PC-3 (cell line): ENCODE measurements around the gene TBC1D5. TPM values are rescaled to one million over a fixed set of nuclear protein-coding genes. Genes with fewer than 3 reads are reported as not detected.

Experiments used
- ATAC-seq: fragments of 200-7000 bp; cut with Tn5 transposase; 2 replicates; pipeline ENCODE4 v1.9.1; 2020; ENCODE audit warnings: mild to moderate bottlenecking, moderate library complexity
- BruUV-seq: library from RNA; stranded (reverse); fragments of 400-500 nt; replicated peaks from 2 replicates; lab custom pipeline; 2021; lab: Mats Ljungman, UMichigan
- CTCF ChIA-PET: fragments of 300-600 bp; sonication (Branson Sonifier 250); formaldehyde crosslinking; loops from one replicate; lab custom pipeline; 2022; ENCODE audit warnings: antibody characterized with exemption; lab: Charles Lee
- POLR2A ChIA-PET: fragments of 300-600 bp; sonication (Branson Sonifier 250); formaldehyde crosslinking; loops from one replicate; lab custom pipeline; 2022; ENCODE audit warnings: antibody characterized with exemption; ENCODE audit not compliant: unreplicated experiment; lab: Charles Lee
- DNase-seq: peaks from one replicate; pipeline ENCODE4 v3.0.0-alpha.2; 2015
- H2AFZ ChIP-seq: fragments of 300-600 bp; sonication (generic); 2 replicates; pipeline ENCODE4 v1.6.0; 2016; ENCODE audit warnings: antibody characterized with exemption, low read length
- H3F3A ChIP-seq: fragments of 300-600 bp; sonication (generic); one replicate; pipeline ENCODE4 v1.6.0; 2017; ENCODE audit warnings: antibody characterized with exemption, low read length, control low read depth, mild to moderate bottlenecking; ENCODE audit not compliant: unreplicated experiment
- H3K27ac ChIP-seq: fragments of 300-600 bp; sonication (generic); 2 replicates; pipeline ENCODE4 v1.5.1; 2016; ENCODE audit warnings: mild to moderate bottlenecking, low read length
- H3K27me3 ChIP-seq: fragments of 300-600 bp; sonication (generic); 2 replicates; pipeline ENCODE4 v1.6.1; 2016; ENCODE audit warnings: low read length, mixed read lengths
- H3K36me3 ChIP-seq: fragments of 300-600 bp; sonication (generic); 2 replicates; pipeline ENCODE4 v1.6.1; 2016; ENCODE audit warnings: low read depth, mixed run types, low read length, mixed read lengths
- H3K4me1 ChIP-seq: fragments of 300-600 bp; sonication (generic); 2 replicates; pipeline ENCODE4 v1.5.1; 2016; ENCODE audit warnings: low read length; ENCODE audit not compliant: insufficient read depth
- H3K4me2 ChIP-seq: fragments of 300-600 bp; sonication (generic); 2 replicates; pipeline ENCODE4 v1.6.0; 2016; ENCODE audit warnings: low read length
- H3K4me3 ChIP-seq: fragments of 300-600 bp; sonication (generic); 2 replicates; pipeline ENCODE4 v1.5.1; 2016; ENCODE audit warnings: mild to moderate bottlenecking, low read length, mixed read lengths
- H3K79me2 ChIP-seq: fragments of 300-600 bp; sonication (generic); 2 replicates; pipeline ENCODE4 v1.6.1; 2017; ENCODE audit warnings: low read length, mixed read lengths
- H3K9ac ChIP-seq: fragments of 300-600 bp; sonication (generic); 2 replicates; pipeline ENCODE4 v1.6.0; 2016; ENCODE audit warnings: mild to moderate bottlenecking, low read length
- H3K9me2 ChIP-seq: fragments of 300-600 bp; sonication (generic); replicated peaks from 2 replicates; pipeline ENCODE4 v1.6.1; 2016; ENCODE audit warnings: mixed run types, low read length, mixed read lengths
- H3K9me3 ChIP-seq: fragments of 300-600 bp; sonication (generic); 2 replicates; pipeline ENCODE4 v1.6.1; 2016; ENCODE audit warnings: low read length, mixed read lengths
- H4K20me1 ChIP-seq: fragments of 300-600 bp; sonication (generic); 2 replicates; pipeline ENCODE4 v1.6.1; 2016; ENCODE audit warnings: low read length, mixed read lengths
- CTCF ChIP-seq: fragments of 300-600 bp; sonication (generic); conservative IDR thresholded peaks from 2 replicates; pipeline ENCODE4 v1.5.1; 2017; ENCODE audit warnings: antibody characterized with exemption, low read depth, mild to moderate bottlenecking, low read length
- EZH2 ChIP-seq: fragments of 300-600 bp; sonication (generic); IDR thresholded peaks from one replicate; pipeline ENCODE4 v1.6.1; 2017; ENCODE audit warnings: antibody characterized with exemption, mild to moderate bottlenecking, low read length; ENCODE audit not compliant: unreplicated experiment
- EZH2phosphoT487 ChIP-seq: fragments of 300-600 bp; sonication (generic); IDR thresholded peaks from 2 replicates; pipeline ENCODE4 v1.6.1; 2018; ENCODE audit warnings: mild to moderate bottlenecking, antibody characterized with exemption, low read length, borderline replicate concordance
- intact Hi-C: fragments of 100-400 bp; cut with micrococcal nuclease; formaldehyde crosslinking; loops from 2 replicates; pipeline ENCODE4 v1.9.0; 2023
- total RNA-seq: library from RNA; depleted of rRNA; stranded (reverse); fragments of >200 nt; gene quantifications from 2 replicates; pipeline ENCODE4 v1.2.3, GENCODE V29; 2014

Gene TBC1D5
- total RNA-seq, 1 experiment from 2014 or later = 54.5 TPM

- Histone ChIP-seq H3K27me3 (no peaks in the 10 kb centered on the region), H3K27ac (no peak overlapping the region), H3K4me2 (no peak overlapping the region), H3K9ac (no peak overlapping the region), H3F3A (no peaks in the 10 kb centered on the region), H3K9me3 (no peaks in the 10 kb centered on the region), H3K79me2 (no peaks in the 10 kb centered on the region), H3K36me3 (no peaks in the 10 kb centered on the region), H2AFZ (no peak overlapping the region), H3K4me3 (no peak overlapping the region), H4K20me1 (no peaks in the 10 kb centered on the region), H3K9me2 (no peaks in the 10 kb centered on the region), H3K4me1 (no peaks in the 10 kb centered on the region)
- no peak for ATAC-seq
- no TSS peak for BruUV-seq
- intact Hi-C loops = no loop called here
- ChIA-PET POLR2A (no interaction called here), CTCF (no interaction called here)
- no peak for TF ChIP-seq CTCF
- TF ChIP-seq EZH2phosphoT487 = no peak
- TF ChIP-seq EZH2 = no peak
- DNase-seq = no peak
These were observed 23.5 kb upstream of the TBC1D5 start for GRCh38 chr3:17765819-17766472.

- Histone ChIP-seq H4K20me1 (no peaks in the 10 kb centered on the region), H3K36me3 (no peaks in the 10 kb centered on the region), H3F3A (no peaks in the 10 kb centered on the region), H3K9me3 (no peaks in the 10 kb centered on the region), H3K27ac (no peak overlapping the region), H3K4me1 (no peaks in the 10 kb centered on the region), H3K27me3 (no peaks in the 10 kb centered on the region), H3K79me2 (no peaks in the 10 kb centered on the region), H3K4me2 (no peak overlapping the region), H3K9me2 (no peaks in the 10 kb centered on the region), H3K9ac (no peak overlapping the region), H2AFZ (no peak overlapping the region), H3K4me3 (no peak overlapping the region)
- intact Hi-C loops = no loop called here
- ATAC-seq (no peak), DNase-seq (no peak)
- BruUV-seq = no TSS peak
- ChIA-PET POLR2A (no interaction called here), CTCF (no interaction called here)
- TF ChIP-seq EZH2 (no peak), EZH2phosphoT487 (no peak), CTCF (no peak)
These were observed 19.1 kb upstream of the TBC1D5 start for GRCh38 chr3:17761563-17761962.

- H3K79me2 ChIP-seq = no peaks in the 10 kb centered on the region
- BruUV-seq = no TSS peak
- ChIA-PET CTCF (no interaction called here), POLR2A (no interaction called here)
- H3K36me3 ChIP-seq = no peaks in the 10 kb centered on the region
- ATAC-seq = no peak
- no peaks in the 10 kb centered on the region for H3K27me3 ChIP-seq
- H3K9me3 ChIP-seq = no peaks in the 10 kb centered on the region
- H3F3A ChIP-seq = no peaks in the 10 kb centered on the region
- intact Hi-C loops = no loop called here
- H3K9me2 ChIP-seq = no peaks in the 10 kb centered on the region
- H3K4me1 ChIP-seq = no peaks in the 10 kb centered on the region
- H3K4me2 ChIP-seq = no peak overlapping the region
- peak; percentile 10 for DNase-seq
- no peaks in the 10 kb centered on the region for H4K20me1 ChIP-seq
- no peak overlapping the region for H3K9ac ChIP-seq
- no peak overlapping the region for H3K4me3 ChIP-seq
- H2AFZ ChIP-seq = no peak overlapping the region
- no peak overlapping the region for H3K27ac ChIP-seq
- TF ChIP-seq CTCF (no peak), EZH2phosphoT487 (no peak), EZH2 (no peak)
These were observed 17.5 kb upstream of the TBC1D5 start for GRCh38 chr3:17759901-17760300.
